Prostate gland (tissue), 1 donor: ENCODE measurements around the gene GNG10.

ENCODE experiments used
- POLR2A ChIP-seq: fragments of 450-650 bp; IDR thresholded peaks from one replicate; pipeline ENCODE4 v1.6.1; 2016; ENCODE audit warnings: antibody characterized with exemption, mild to moderate bottlenecking
- POLR2AphosphoS5 ChIP-seq: sonication (generic); formaldehyde crosslinking; IDR thresholded peaks from one replicate; pipeline ENCODE4 v1.6.1; 2017; ENCODE audit warnings: antibody characterized with exemption

- no peak for TF ChIP-seq POLR2AphosphoS5
- no peak for TF ChIP-seq POLR2A
These were observed 38.8 kb upstream of the GNG10 start for GRCh38 chr9:111622626-111623025.
